IMR-90 (cell line): ENCODE results near the gene IL19. TPM values are rescaled to one million over a fixed set of nuclear protein-coding genes. Genes with fewer than 3 reads are reported as not detected.

ENCODE experiments used
- ATAC-seq: fragments of 200-7000 bp; cut with Tn5 transposase; 2 replicates; pipeline ENCODE4 v1.9.1; 2020; ENCODE audit warnings: low read depth, mild to moderate bottlenecking, moderate library complexity
- BruUV-seq: library from RNA; stranded (reverse); fragments of 400-500 nt; replicated peaks from 2 replicates; lab custom pipeline; 2021; lab: Mats Ljungman, UMichigan
- CTCF ChIA-PET: fragments of 300-600 bp; formaldehyde crosslinking; extraction: SDS; loops from one replicate; lab custom pipeline; 2021; ENCODE audit warnings: antibody characterized with exemption; lab: Yijun Ruan, JAX
- POLR2A ChIA-PET: fragments of 300-600 bp; sonication (Branson Sonifier 250); formaldehyde crosslinking; loops from one replicate; lab custom pipeline; 2022; ENCODE audit warnings: antibody characterized with exemption; ENCODE audit not compliant: unreplicated experiment; lab: Charles Lee
- DNase-seq: peaks from one replicate; pipeline ENCODE4 v3.0.0; 2013
- H2AFZ ChIP-seq: replicated peaks from 2 replicates; pipeline ENCODE3; 2013; ENCODE audit warnings: low read length, mild to moderate bottlenecking; ENCODE audit not compliant: poor library complexity
- H2AK5ac ChIP-seq: 2 replicates; pipeline ENCODE4 v1.6.1; 2013; ENCODE audit warnings: low read depth, low read length, inconsistent platforms
- H2AK9ac ChIP-seq: replicated peaks from 2 replicates; pipeline ENCODE3; 2013; ENCODE audit warnings: mild to moderate bottlenecking, low read depth, low read length, moderate library complexity; ENCODE audit not compliant: poor library complexity
- H2BK120ac ChIP-seq: 2 replicates; pipeline ENCODE4 v1.6.1; 2013; ENCODE audit warnings: low read depth, low read length, inconsistent platforms
- H2BK15ac ChIP-seq: 3 replicates; pipeline ENCODE4 v1.6.1; 2013; ENCODE audit warnings: low read depth, low read length, inconsistent platforms
- H2BK20ac ChIP-seq: 2 replicates; pipeline ENCODE4 v1.6.1; 2013; ENCODE audit warnings: low read depth, mild to moderate bottlenecking, inconsistent platforms, low read length, moderate library complexity
- H2BK5ac ChIP-seq: 2 replicates; pipeline ENCODE4 v1.6.1; 2013; ENCODE audit warnings: mild to moderate bottlenecking, low read depth, low read length, inconsistent platforms; ENCODE audit not compliant: poor library complexity, severe bottlenecking
- H3K14ac ChIP-seq: replicated peaks from 2 replicates; pipeline ENCODE4 v1.6.1; 2013; ENCODE audit warnings: low read depth, low read length, inconsistent platforms
- H3K18ac ChIP-seq: 2 replicates; pipeline ENCODE4 v1.6.1; 2013; ENCODE audit warnings: low read depth, low read length, control low read depth
- H3K23ac ChIP-seq: 2 replicates; pipeline ENCODE4 v1.6.1; 2013; ENCODE audit warnings: low read depth, low read length, inconsistent platforms
- H3K27ac ChIP-seq: 2 replicates; pipeline ENCODE4 v1.5.1; 2013; ENCODE audit warnings: mild to moderate bottlenecking, control low read depth, low read length; ENCODE audit not compliant: insufficient read depth
- H3K27me3 ChIP-seq: 2 replicates; pipeline ENCODE4 v1.6.1; 2013; ENCODE audit warnings: low read length; ENCODE audit not compliant: control insufficient read depth, insufficient read depth
- H3K36me3 ChIP-seq: 2 replicates; pipeline ENCODE4 v1.6.1; 2013; ENCODE audit warnings: low read length, mixed read lengths; ENCODE audit not compliant: control insufficient read depth, insufficient read depth
- H3K4ac ChIP-seq: 2 replicates; pipeline ENCODE4 v1.6.1; 2013; ENCODE audit warnings: low read depth, low read length, inconsistent platforms
- H3K4me1 ChIP-seq: 2 replicates; pipeline ENCODE4 v1.6.1; 2013; ENCODE audit warnings: low read length, mixed read lengths; ENCODE audit not compliant: control insufficient read depth, insufficient read depth
- H3K4me2 ChIP-seq: 2 replicates; pipeline ENCODE4 v1.6.1; 2013; ENCODE audit warnings: low read depth, mild to moderate bottlenecking, control low read depth, low read length, moderate library complexity
- H3K4me3 ChIP-seq: 2 replicates; pipeline ENCODE4 v1.5.1; 2013; ENCODE audit warnings: low read depth, mild to moderate bottlenecking, control low read depth, low read length, moderate library complexity; ENCODE audit not compliant: insufficient read depth
- H3K56ac ChIP-seq: 2 replicates; pipeline ENCODE4 v1.6.1; 2013; ENCODE audit warnings: low read length, inconsistent platforms; ENCODE audit not compliant: insufficient read depth; ENCODE audit errors: extremely low read depth
- H3K79me1 ChIP-seq, 2 experiments: 2 replicates each; pipeline ENCODE4 v1.6.1; 2013; ENCODE audit warnings: low read length in 2 of 2, inconsistent platforms in 1 of 2, low read depth in 1 of 2
- H3K9ac ChIP-seq: 2 replicates; pipeline ENCODE4 v1.6.1; 2013; ENCODE audit warnings: low read depth, low read length, control low read depth
- H3K9me1 ChIP-seq: 2 replicates; pipeline ENCODE4 v1.6.1; 2013; ENCODE audit warnings: low read length, inconsistent platforms; ENCODE audit not compliant: insufficient read depth
- H3K9me3 ChIP-seq: 2 replicates; pipeline ENCODE4 v1.6.1; 2013; ENCODE audit warnings: low read length; ENCODE audit not compliant: control insufficient read depth, insufficient read depth
- H4K20me1 ChIP-seq: 2 replicates; pipeline ENCODE4 v1.6.1; 2013; ENCODE audit warnings: low read length, inconsistent platforms; ENCODE audit not compliant: insufficient read depth
- H4K5ac ChIP-seq: 2 replicates; pipeline ENCODE4 v1.6.1; 2013; ENCODE audit warnings: mild to moderate bottlenecking, low read depth, low read length, control low read depth
- H4K8ac ChIP-seq, 2 experiments: 2 replicates each; pipeline ENCODE4 v1.6.1; 2013; ENCODE audit warnings: low read depth in 2 of 2, low read length in 2 of 2, control low read depth in 1 of 2, inconsistent platforms in 1 of 2
- H4K91ac ChIP-seq: 2 replicates; pipeline ENCODE4 v1.6.1; 2013; ENCODE audit warnings: low read depth, low read length, inconsistent platforms; ENCODE audit not compliant: insufficient read depth
- CEBPB ChIP-seq: IDR thresholded peaks from 2 replicates; pipeline ENCODE4 v1.6.1; 2012; ENCODE audit warnings: low read depth, low read length, improper control_type of control experiment
- CHD1 ChIP-seq: IDR thresholded peaks from 2 replicates; pipeline ENCODE4 v1.6.1; 2012; ENCODE audit warnings: low read depth, low read length, improper control_type of control experiment
- ELK1 ChIP-seq: fragments of 150-350 bp; IDR thresholded peaks from 2 replicates; pipeline ENCODE4 v1.6.1; 2016; ENCODE audit warnings: low read depth, mild to moderate bottlenecking, low read length, moderate library complexity, borderline replicate concordance
- FOS ChIP-seq: fragments of 150-350 bp; IDR thresholded peaks from 2 replicates; pipeline ENCODE4 v1.6.1; 2016; ENCODE audit warnings: low read depth, low read length
- MAFK ChIP-seq: IDR thresholded peaks from 2 replicates; pipeline ENCODE4 v1.6.1; 2012; ENCODE audit warnings: low read depth, low read length, improper control_type of control experiment
- MXI1 ChIP-seq: IDR thresholded peaks from 2 replicates; pipeline ENCODE4 v1.6.1; 2012; ENCODE audit warnings: low read depth, mild to moderate bottlenecking, low read length, moderate library complexity, borderline replicate concordance
- POLR2A ChIP-seq: IDR thresholded peaks from 2 replicates; pipeline ENCODE4 v1.6.1; 2012; ENCODE audit warnings: mild to moderate bottlenecking, low read depth, low read length
- RAD21 ChIP-seq: IDR thresholded peaks from 2 replicates; pipeline ENCODE4 v1.6.1; 2012; ENCODE audit warnings: low read length, improper control_type of control experiment
- RFX5 ChIP-seq: IDR thresholded peaks from 2 replicates; pipeline ENCODE4 v1.8.0; 2012; ENCODE audit warnings: low read depth, mild to moderate bottlenecking, low read length, moderate library complexity
- SMC3 ChIP-seq: fragments of 150-350 bp; IDR thresholded peaks from 2 replicates; pipeline ENCODE4 v1.6.1; 2016; ENCODE audit warnings: low read depth, mild to moderate bottlenecking, antibody characterized with exemption, low read length, moderate library complexity
- WGBS, 2 experiments: methylation state at CpG; one replicate each; pipeline versions ENCODE4 v1.1.5 to v1.1.7; 2013; ENCODE audit warnings: missing lambda C conversion rate in 2 of 2; ENCODE audit not compliant: insufficient read length in 1 of 2; ENCODE audit errors: extremely low coverage in 2 of 2; 5-methylcytosine and 5-hydroxymethylcytosine counted together
- dilution Hi-C: fragments of 300-500 bp; cut with HindIII; formaldehyde crosslinking; loops from one replicate; pipeline ENCODE4 v1.14.3; 2018; ENCODE audit warnings: low sequenced_read_pairs; ENCODE audit not compliant: unreplicated experiment
- in situ Hi-C: fragments of 300-500 bp; cut with MboI; formaldehyde crosslinking; loops from 3 replicates; pipeline ENCODE4 v1.14.3; 2019; ENCODE audit warnings: low sequenced_read_pairs, inconsistent platforms, mixed read lengths
- intact Hi-C: fragments of 100-400 bp; cut with micrococcal nuclease; formaldehyde crosslinking; loops from 2 replicates; pipeline ENCODE4 v1.10.0; 2022
- polyA plus RNA-seq, 3 experiments: library from polyadenylated mRNA; depleted of rRNA; stranded (reverse); fragments of >200 nt; gene quantifications; 2 replicates each; pipeline ENCODE4 v1.2.3, GENCODE V29; 2012; ENCODE audit warnings: low replicate concordance in 1 of 3
- total RNA-seq: library from RNA; depleted of rRNA; stranded (reverse); fragments of >200 nt; gene quantifications from 2 replicates; pipeline ENCODE4 v1.2.3, GENCODE V29; 2012
- TF ChIP-seq, protein P1 (sequence below): conservative IDR thresholded peaks from 2 replicates; pipeline ENCODE4 v1.5.1; 2012; ENCODE audit warnings: mild to moderate bottlenecking, low read depth, low read length, improper control_type of control experiment

IL19 gene
- total and polyA plus RNA-seq, 2 of the 4 experiments (the other 2 are of a cell fraction) = not detected

GRCh38 chr1:206854401-206855129 lies 84.0 kb downstream of the IL19 start (continued):
- no peak for TF ChIP-seq MXI1

DNA sequence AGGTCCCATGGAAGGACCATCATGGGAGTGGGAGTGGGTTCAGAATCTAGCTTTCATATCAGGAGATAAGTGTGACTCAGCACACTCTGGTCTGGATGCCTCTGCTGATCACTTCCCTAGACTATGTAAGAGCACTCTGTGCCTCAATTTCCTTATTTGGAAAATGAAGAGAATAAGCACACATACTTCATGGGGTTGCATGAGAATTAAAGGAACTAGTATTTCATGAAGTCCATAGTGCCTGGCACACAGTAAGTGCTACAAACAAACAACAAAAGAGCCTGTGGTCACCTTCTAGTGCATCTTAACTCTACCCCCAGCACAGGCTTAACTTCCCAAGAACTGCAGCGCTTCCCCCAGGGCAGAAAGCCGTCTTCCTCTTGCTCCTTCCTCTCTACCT lies 85.3 kb downstream of the IL19 start:
- no peak overlapping the region for H2BK15ac ChIP-seq
- no TSS peak for BruUV-seq
- H3K79me1 ChIP-seq = no peaks in the 10 kb centered on the region
- H3K4me2 ChIP-seq = no peak overlapping the region
- H3K4me1 ChIP-seq = peaks cover 2% of the 10 kb centered on the region; the same call in 1 of the 2 replicates
- dilution Hi-C loops = no loop called here
- H2AK9ac ChIP-seq = no peak overlapping the region
- H4K8ac ChIP-seq = no peak overlapping the region
- DNase-seq (no peak), ATAC-seq (no peak)
- no peaks in the 10 kb centered on the region for H3K36me3 ChIP-seq
- H3K23ac ChIP-seq = no peak overlapping the region
- no peak overlapping the region for H2BK20ac ChIP-seq
- 0 out of 2 replicates have a peak, but pooled peaks cover 4% of the 10 kb centered on the region for H3K9me1 ChIP-seq
- no peak overlapping the region for H4K91ac ChIP-seq
- no peak overlapping the region for H2BK5ac ChIP-seq
- H2BK120ac ChIP-seq = no peak overlapping the region
- in situ Hi-C loops = no loop called here
- no peak overlapping the region for H4K5ac ChIP-seq
- no peaks in the 10 kb centered on the region for H4K20me1 ChIP-seq
- no peak overlapping the region for H3K27ac ChIP-seq
- H3K4ac ChIP-seq = no peak overlapping the region
- H3K4me3 ChIP-seq = no peak overlapping the region
- no peak overlapping the region for H3K9ac ChIP-seq
- WGBS, 2 experiments = no CpG with 5 or more reads among the region's 2 CpGs
- intact Hi-C loops = no loop called here
- H3K18ac ChIP-seq = no peak overlapping the region
- H2AK5ac ChIP-seq = no peak overlapping the region
- no peaks in the 10 kb centered on the region for H3K9me3 ChIP-seq
- no peak overlapping the region for H3K56ac ChIP-seq
- H3K14ac ChIP-seq = 0 out of 2 replicates have a peak overlapping the region, but pooled peaks have one; percentile 14
- H3K27me3 ChIP-seq = peaks cover 12% of the 10 kb centered on the region
- H2AFZ ChIP-seq = no peak overlapping the region
- ChIA-PET CTCF (no interaction called here), POLR2A (no interaction called here)
- TF ChIP-seq SMC3 (no peak), RAD21 (no peak), MAFK (no peak), POLR2A (no peak), FOS (no peak), MXI1 (no peak), CHD1 (no peak), RFX5 (no peak), ELK1 (no peak), CEBPB (no peak)
- TF ChIP-seq, protein P1, sequence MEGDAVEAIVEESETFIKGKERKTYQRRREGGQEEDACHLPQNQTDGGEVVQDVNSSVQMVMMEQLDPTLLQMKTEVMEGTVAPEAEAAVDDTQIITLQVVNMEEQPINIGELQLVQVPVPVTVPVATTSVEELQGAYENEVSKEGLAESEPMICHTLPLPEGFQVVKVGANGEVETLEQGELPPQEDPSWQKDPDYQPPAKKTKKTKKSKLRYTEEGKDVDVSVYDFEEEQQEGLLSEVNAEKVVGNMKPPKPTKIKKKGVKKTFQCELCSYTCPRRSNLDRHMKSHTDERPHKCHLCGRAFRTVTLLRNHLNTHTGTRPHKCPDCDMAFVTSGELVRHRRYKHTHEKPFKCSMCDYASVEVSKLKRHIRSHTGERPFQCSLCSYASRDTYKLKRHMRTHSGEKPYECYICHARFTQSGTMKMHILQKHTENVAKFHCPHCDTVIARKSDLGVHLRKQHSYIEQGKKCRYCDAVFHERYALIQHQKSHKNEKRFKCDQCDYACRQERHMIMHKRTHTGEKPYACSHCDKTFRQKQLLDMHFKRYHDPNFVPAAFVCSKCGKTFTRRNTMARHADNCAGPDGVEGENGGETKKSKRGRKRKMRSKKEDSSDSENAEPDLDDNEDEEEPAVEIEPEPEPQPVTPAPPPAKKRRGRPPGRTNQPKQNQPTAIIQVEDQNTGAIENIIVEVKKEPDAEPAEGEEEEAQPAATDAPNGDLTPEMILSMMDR = no peak
